K562 (cell line): ENCODE measurements around the gene TIAM1.

Source experiments
- FOXM1 ChIP-seq, 2 experiments: fragments of 450-650 bp in 1 of 2; sonication (generic) in 1 of 2; formaldehyde crosslinking in 1 of 2; IDR thresholded peaks; 2 replicates each; pipeline versions ENCODE4 v1.6.1 to v1.9.0; 2017 to 2022; ENCODE audit warnings: low read depth in 2 of 2, mild to moderate bottlenecking in 2 of 2, missing genetic modification reagents in 1 of 2, moderate library complexity in 1 of 2
- FOXP1 ChIP-seq: sonication (generic); formaldehyde crosslinking; IDR thresholded peaks from 2 replicates; pipeline ENCODE4 v1.8.0; 2022; ENCODE audit warnings: mild to moderate bottlenecking, missing genetic modification reagents
- MYC ChIP-seq, 2 experiments: fragments of 250-450 bp in 1 of 2; sonication (Bioruptor Pico) in 1 of 2; IDR thresholded peaks; 2 replicates each; pipeline versions ENCODE4 v1.5.1 to v1.6.1; 2012 to 2021; ENCODE audit warnings: low read depth in 2 of 2, borderline replicate concordance in 1 of 2, improper control_type of control experiment in 1 of 2, low read length in 1 of 2, mild to moderate bottlenecking in 1 of 2, moderate library complexity in 1 of 2
- NELFE ChIP-seq: IDR thresholded peaks from 2 replicates; pipeline ENCODE4 v1.6.1; 2011; ENCODE audit warnings: mild to moderate bottlenecking; ENCODE audit not compliant: insufficient read depth, insufficient read length
- NR1H2 ChIP-seq: sonication (generic); formaldehyde crosslinking; IDR thresholded peaks from 2 replicates; pipeline ENCODE4 v1.4.0; 2020; ENCODE audit warnings: mild to moderate bottlenecking, missing genetic modification reagents
- NRF1 ChIP-seq, 2 experiments: fragments of 450-650 bp; IDR thresholded peaks in 1 of 2; conservative IDR thresholded peaks in 1 of 2; 2 replicates each; pipeline ENCODE4 v1.6.1; 2014; ENCODE audit warnings: mild to moderate bottlenecking in 2 of 2
- PHF8 ChIP-seq: fragments of 200-600 bp; sonication (generic); IDR thresholded peaks from 2 replicates; pipeline ENCODE4 v1.6.1; 2012; ENCODE audit warnings: mixed run types, mild to moderate bottlenecking, inconsistent platforms, low read length, moderate library complexity, borderline replicate concordance
- POLR2A ChIP-seq: fragments of 450-650 bp; conservative IDR thresholded peaks from 2 replicates; pipeline ENCODE4 v1.6.1; 2016
- SP1 ChIP-seq: sonication (generic); formaldehyde crosslinking; IDR thresholded peaks from 2 replicates; pipeline ENCODE4 v1.8.1; 2022; ENCODE audit warnings: mild to moderate bottlenecking, missing genetic modification reagents
- TF ChIP-seq, protein P1 (sequence below), 3 experiments: IDR thresholded peaks in 2 of 3; conservative IDR thresholded peaks in 1 of 3; 2 replicates each; pipeline ENCODE4 v1.5.1; 2011 to 2012; ENCODE audit warnings: low read length in 3 of 3, mild to moderate bottlenecking in 3 of 3, control low read depth in 2 of 3, improper control_type of control experiment in 1 of 3, inconsistent platforms in 1 of 3, low read depth in 1 of 3, mixed read lengths in 1 of 3, moderate library complexity in 1 of 3; ENCODE audit not compliant: insufficient read depth in 2 of 3
- TF ChIP-seq, protein P2 (sequence below): fragments of 200-800 bp; sonication (Bioruptor generic); IDR thresholded peaks from 2 replicates; pipeline ENCODE4 v1.6.1; 2017; ENCODE audit warnings: missing genetic modification characterization, missing compliant biosample characterization
- TF ChIP-seq, protein P3 (sequence below): fragments of 200-800 bp; sonication (Bioruptor generic); IDR thresholded peaks from 2 replicates; pipeline ENCODE4 v1.6.1; 2016; ENCODE audit warnings: missing genetic modification characterization, missing compliant biosample characterization
- TF ChIP-seq, protein P4 (sequence below): sonication (generic); formaldehyde crosslinking; IDR thresholded peaks from 2 replicates; pipeline ENCODE4 v1.9.0; 2022; ENCODE audit warnings: mild to moderate bottlenecking, missing genetic modification reagents
- TF ChIP-seq, protein P5 (sequence below): fragments of 450-650 bp; IDR thresholded peaks from 2 replicates; pipeline ENCODE4 v1.6.1; 2017; ENCODE audit warnings: mild to moderate bottlenecking, moderate library complexity

DNA sequence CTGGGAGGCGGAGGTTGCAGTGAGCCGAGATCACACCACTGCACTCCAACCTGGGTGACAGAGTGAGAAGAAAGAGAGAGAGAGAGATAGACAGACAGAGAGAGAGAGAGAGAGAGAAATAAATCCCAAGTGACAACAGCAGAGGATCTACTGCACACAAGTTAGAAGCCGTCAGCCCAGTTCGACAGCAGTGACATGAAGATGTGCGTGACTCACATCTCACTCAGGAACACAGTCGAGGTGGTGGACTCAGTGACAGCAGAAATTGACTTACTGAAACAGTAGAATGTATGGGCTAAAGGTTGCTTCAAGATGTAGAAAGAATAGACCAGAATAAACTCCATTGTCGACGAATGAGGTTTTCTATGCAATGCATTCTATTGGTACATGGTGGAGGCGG is 228.8 kb downstream of the TIAM1 start:
- TF ChIP-seq, protein P1, sequence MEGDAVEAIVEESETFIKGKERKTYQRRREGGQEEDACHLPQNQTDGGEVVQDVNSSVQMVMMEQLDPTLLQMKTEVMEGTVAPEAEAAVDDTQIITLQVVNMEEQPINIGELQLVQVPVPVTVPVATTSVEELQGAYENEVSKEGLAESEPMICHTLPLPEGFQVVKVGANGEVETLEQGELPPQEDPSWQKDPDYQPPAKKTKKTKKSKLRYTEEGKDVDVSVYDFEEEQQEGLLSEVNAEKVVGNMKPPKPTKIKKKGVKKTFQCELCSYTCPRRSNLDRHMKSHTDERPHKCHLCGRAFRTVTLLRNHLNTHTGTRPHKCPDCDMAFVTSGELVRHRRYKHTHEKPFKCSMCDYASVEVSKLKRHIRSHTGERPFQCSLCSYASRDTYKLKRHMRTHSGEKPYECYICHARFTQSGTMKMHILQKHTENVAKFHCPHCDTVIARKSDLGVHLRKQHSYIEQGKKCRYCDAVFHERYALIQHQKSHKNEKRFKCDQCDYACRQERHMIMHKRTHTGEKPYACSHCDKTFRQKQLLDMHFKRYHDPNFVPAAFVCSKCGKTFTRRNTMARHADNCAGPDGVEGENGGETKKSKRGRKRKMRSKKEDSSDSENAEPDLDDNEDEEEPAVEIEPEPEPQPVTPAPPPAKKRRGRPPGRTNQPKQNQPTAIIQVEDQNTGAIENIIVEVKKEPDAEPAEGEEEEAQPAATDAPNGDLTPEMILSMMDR (IDR thresholded peaks at IDR 0.05 in 2 of 3, conservative IDR thresholded peaks at IDR 0.05 in 1 of 3; ENCODE audit: insufficient read depth in 2 of 3, low read depth in 1 of 3, low read length in 3 of 3): no peak
- TF ChIP-seq FOXP1 (CRISPR knock-in tag): no peak
- TF ChIP-seq SP1 (CRISPR knock-in tag): no peak
- TF ChIP-seq, protein P2, sequence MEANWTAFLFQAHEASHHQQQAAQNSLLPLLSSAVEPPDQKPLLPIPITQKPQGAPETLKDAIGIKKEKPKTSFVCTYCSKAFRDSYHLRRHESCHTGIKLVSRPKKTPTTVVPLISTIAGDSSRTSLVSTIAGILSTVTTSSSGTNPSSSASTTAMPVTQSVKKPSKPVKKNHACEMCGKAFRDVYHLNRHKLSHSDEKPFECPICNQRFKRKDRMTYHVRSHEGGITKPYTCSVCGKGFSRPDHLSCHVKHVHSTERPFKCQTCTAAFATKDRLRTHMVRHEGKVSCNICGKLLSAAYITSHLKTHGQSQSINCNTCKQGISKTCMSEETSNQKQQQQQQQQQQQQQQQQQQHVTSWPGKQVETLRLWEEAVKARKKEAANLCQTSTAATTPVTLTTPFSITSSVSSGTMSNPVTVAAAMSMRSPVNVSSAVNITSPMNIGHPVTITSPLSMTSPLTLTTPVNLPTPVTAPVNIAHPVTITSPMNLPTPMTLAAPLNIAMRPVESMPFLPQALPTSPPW (CRISPR knock-in tag): no peak
- TF ChIP-seq PHF8: no peak
- no peak for TF ChIP-seq MYC (IDR thresholded peaks at IDR 0.05; ENCODE audit: low read depth, low read length)
- TF ChIP-seq MYC (CRISPR knock-in tag; IDR thresholded peaks at IDR 0.05; ENCODE audit: borderline replicate concordance, low read depth): no peak
- no peak for TF ChIP-seq NELFE
- TF ChIP-seq NR1H2 (CRISPR knock-in tag): no peak
- no peak for TF ChIP-seq FOXM1 (IDR thresholded peaks at IDR 0.05; ENCODE audit: low read depth)
- TF ChIP-seq FOXM1 (CRISPR knock-in tag; IDR thresholded peaks at IDR 0.05; ENCODE audit: low read depth): no peak
- TF ChIP-seq, protein P3, sequence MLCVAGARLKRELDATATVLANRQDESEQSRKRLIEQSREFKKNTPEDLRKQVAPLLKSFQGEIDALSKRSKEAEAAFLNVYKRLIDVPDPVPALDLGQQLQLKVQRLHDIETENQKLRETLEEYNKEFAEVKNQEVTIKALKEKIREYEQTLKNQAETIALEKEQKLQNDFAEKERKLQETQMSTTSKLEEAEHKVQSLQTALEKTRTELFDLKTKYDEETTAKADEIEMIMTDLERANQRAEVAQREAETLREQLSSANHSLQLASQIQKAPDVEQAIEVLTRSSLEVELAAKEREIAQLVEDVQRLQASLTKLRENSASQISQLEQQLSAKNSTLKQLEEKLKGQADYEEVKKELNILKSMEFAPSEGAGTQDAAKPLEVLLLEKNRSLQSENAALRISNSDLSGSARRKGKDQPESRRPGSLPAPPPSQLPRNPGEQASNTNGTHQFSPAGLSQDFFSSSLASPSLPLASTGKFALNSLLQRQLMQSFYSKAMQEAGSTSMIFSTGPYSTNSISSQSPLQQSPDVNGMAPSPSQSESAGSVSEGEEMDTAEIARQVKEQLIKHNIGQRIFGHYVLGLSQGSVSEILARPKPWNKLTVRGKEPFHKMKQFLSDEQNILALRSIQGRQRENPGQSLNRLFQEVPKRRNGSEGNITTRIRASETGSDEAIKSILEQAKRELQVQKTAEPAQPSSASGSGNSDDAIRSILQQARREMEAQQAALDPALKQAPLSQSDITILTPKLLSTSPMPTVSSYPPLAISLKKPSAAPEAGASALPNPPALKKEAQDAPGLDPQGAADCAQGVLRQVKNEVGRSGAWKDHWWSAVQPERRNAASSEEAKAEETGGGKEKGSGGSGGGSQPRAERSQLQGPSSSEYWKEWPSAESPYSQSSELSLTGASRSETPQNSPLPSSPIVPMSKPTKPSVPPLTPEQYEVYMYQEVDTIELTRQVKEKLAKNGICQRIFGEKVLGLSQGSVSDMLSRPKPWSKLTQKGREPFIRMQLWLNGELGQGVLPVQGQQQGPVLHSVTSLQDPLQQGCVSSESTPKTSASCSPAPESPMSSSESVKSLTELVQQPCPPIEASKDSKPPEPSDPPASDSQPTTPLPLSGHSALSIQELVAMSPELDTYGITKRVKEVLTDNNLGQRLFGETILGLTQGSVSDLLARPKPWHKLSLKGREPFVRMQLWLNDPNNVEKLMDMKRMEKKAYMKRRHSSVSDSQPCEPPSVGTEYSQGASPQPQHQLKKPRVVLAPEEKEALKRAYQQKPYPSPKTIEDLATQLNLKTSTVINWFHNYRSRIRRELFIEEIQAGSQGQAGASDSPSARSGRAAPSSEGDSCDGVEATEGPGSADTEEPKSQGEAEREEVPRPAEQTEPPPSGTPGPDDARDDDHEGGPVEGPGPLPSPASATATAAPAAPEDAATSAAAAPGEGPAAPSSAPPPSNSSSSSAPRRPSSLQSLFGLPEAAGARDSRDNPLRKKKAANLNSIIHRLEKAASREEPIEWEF (CRISPR knock-in tag): no peak
- TF ChIP-seq, protein P4, sequence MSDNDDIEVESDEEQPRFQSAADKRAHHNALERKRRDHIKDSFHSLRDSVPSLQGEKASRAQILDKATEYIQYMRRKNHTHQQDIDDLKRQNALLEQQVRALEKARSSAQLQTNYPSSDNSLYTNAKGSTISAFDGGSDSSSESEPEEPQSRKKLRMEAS (CRISPR knock-in tag): no peak
- TF ChIP-seq POLR2A: no peak
- TF ChIP-seq NRF1 (conservative IDR thresholded peaks at IDR 0.05 in 1 of 2, IDR thresholded peaks at IDR 0.05 in 1 of 2): no peak
- TF ChIP-seq, protein P5, sequence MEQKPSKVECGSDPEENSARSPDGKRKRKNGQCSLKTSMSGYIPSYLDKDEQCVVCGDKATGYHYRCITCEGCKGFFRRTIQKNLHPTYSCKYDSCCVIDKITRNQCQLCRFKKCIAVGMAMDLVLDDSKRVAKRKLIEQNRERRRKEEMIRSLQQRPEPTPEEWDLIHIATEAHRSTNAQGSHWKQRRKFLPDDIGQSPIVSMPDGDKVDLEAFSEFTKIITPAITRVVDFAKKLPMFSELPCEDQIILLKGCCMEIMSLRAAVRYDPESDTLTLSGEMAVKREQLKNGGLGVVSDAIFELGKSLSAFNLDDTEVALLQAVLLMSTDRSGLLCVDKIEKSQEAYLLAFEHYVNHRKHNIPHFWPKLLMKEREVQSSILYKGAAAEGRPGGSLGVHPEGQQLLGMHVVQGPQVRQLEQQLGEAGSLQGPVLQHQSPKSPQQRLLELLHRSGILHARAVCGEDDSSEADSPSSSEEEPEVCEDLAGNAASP: no peak
